Vagina (tissue), 2 donors: ENCODE measurements around the gene SLC13A1. TPM values are rescaled to one million over a fixed set of nuclear protein-coding genes. Genes with fewer than 3 reads are reported as not detected.

Experiments used
- DNase-seq, 2 donors: peaks; one replicate each; pipeline ENCODE4 v3.0.0-alpha.2; 2017; ENCODE audit errors: extremely low spot score in 2 of 2
- H3K27ac ChIP-seq: fragments of 200-600 bp; sonication (generic); one replicate; pipeline ENCODE4 v1.5.1; 2019
- H3K27me3 ChIP-seq: fragments of 200-600 bp; sonication (generic); one replicate; pipeline ENCODE4 v1.5.1; 2019
- H3K36me3 ChIP-seq, 2 donors: fragments of 200-600 bp; sonication (generic); one replicate each; pipeline ENCODE4 v1.5.1; 2017 to 2019
- H3K4me1 ChIP-seq: fragments of 200-600 bp; sonication (generic); one replicate; pipeline ENCODE4 v1.5.1; 2019
- H3K4me3 ChIP-seq, 2 donors: fragments of 200-600 bp; sonication (generic); 1 replicate in 1 of 2; 2 replicates in 1 of 2; pipeline ENCODE4 v1.5.1; 2016 to 2019
- H3K9me3 ChIP-seq: fragments of 200-600 bp; sonication (generic); one replicate; pipeline ENCODE4 v1.5.1; 2019
- CTCF ChIP-seq, 3 experiments: fragments of 450-650 bp in 2 of 3; fragments of 200-600 bp in 1 of 3; sonication (generic) in 1 of 3; IDR thresholded peaks; one replicate each; pipeline ENCODE4 v1.5.1; 2017 to 2019; ENCODE audit warnings: antibody characterized with exemption in 3 of 3, mild to moderate bottlenecking in 2 of 3, moderate library complexity in 2 of 3
- POLR2A ChIP-seq, 2 donors: fragments of 450-650 bp; IDR thresholded peaks; one replicate each; pipeline ENCODE4 v1.6.1; 2017; ENCODE audit warnings: antibody characterized with exemption in 2 of 2, mild to moderate bottlenecking in 2 of 2, moderate library complexity in 2 of 2
- POLR2AphosphoS5 ChIP-seq, 2 donors: sonication (generic); formaldehyde crosslinking; IDR thresholded peaks; one replicate each; pipeline ENCODE4 v1.9.0; 2017; ENCODE audit warnings: antibody characterized with exemption in 2 of 2, mild to moderate bottlenecking in 2 of 2, low read depth in 1 of 2; ENCODE audit not compliant: insufficient read depth in 1 of 2
- intact Hi-C: fragments of 100-400 bp; cut with DNase I; formaldehyde crosslinking; loops from one replicate; pipeline ENCODE4 v1.15.1; 2023
- total RNA-seq: library from RNA; depleted of rRNA; stranded (reverse); fragments of >200 nt; gene quantifications from one replicate; pipeline ENCODE4 v1.2.3, GENCODE V29; 2016

SLC13A1 gene
- total RNA-seq, 1 donor from 2014 or later = not detected

- Histone ChIP-seq H3K27ac (no peak overlapping the region), H3K4me1 (no peaks in the 10 kb centered on the region), H3K36me3 (no peaks in the 10 kb centered on the region), H3K9me3 (no peaks in the 10 kb centered on the region), H3K4me3 (no peak overlapping the region), H3K27me3 (no peaks in the 10 kb centered on the region)
- TF ChIP-seq POLR2AphosphoS5 (IDR thresholded peaks at IDR 0.05; ENCODE audit: insufficient read depth in 1 of 2, low read depth in 1 of 2) = no peak
- no peak for TF ChIP-seq POLR2A (IDR thresholded peaks at IDR 0.05)
- TF ChIP-seq CTCF (IDR thresholded peaks at IDR 0.05) = no peak
- intact Hi-C loops = no loop called here
- no peak for DNase-seq
These were observed 73.6 kb downstream of the SLC13A1 start for GRCh38 chr7:123126171-123126570.

- H3K36me3 ChIP-seq = no peaks in the 10 kb centered on the region
- H3K27ac ChIP-seq = no peak overlapping the region
- H3K4me3 ChIP-seq = no peak overlapping the region
- intact Hi-C loops = no loop called here
- no peak for DNase-seq
- H3K27me3 ChIP-seq = no peaks in the 10 kb centered on the region
- no peak for TF ChIP-seq POLR2A (IDR thresholded peaks at IDR 0.05)
- no peak for TF ChIP-seq CTCF (IDR thresholded peaks at IDR 0.05)
- no peak for TF ChIP-seq POLR2AphosphoS5 (IDR thresholded peaks at IDR 0.05; ENCODE audit: insufficient read depth in 1 of 2, low read depth in 1 of 2)
- H3K9me3 ChIP-seq = no peaks in the 10 kb centered on the region
- H3K4me1 ChIP-seq = no peaks in the 10 kb centered on the region
These were observed 74.5 kb downstream of the SLC13A1 start for GRCh38 chr7:123125231-123125630.

GRCh38 chr7:123122916-123123315, 76.9 kb downstream of the SLC13A1 start:
- Histone ChIP-seq H3K27me3 (no peaks in the 10 kb centered on the region), H3K9me3 (no peaks in the 10 kb centered on the region), H3K27ac (no peak overlapping the region), H3K4me1 (no peaks in the 10 kb centered on the region), H3K4me3 (no peak overlapping the region), H3K36me3 (no peaks in the 10 kb centered on the region)
- intact Hi-C loops = no loop called here
- DNase-seq = no peak
- TF ChIP-seq POLR2A (IDR thresholded peaks at IDR 0.05) (no peak), POLR2AphosphoS5 (IDR thresholded peaks at IDR 0.05; ENCODE audit: insufficient read depth in 1 of 2, low read depth in 1 of 2) (no peak), CTCF (IDR thresholded peaks at IDR 0.05) (no peak)

DNA sequence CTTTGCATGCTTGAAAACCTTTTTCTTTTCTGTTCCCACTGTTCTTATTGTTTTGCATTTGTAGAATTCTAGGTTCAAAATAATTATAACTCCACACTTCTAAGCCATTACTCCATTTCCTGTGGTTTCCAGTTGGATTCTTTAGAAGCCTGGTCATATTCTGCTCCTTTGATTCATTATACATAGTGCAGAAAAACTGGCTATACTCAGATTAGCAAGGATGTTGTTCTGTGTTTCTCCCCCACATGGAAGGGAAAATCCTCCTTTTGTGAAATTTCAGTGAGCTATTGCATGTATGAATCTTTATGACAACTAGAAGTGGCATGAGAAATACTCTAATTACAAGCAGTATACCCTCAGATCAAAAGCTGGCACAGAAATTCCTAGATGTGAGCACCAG, 79.5 kb downstream of the SLC13A1 start:
- intact Hi-C loops = no loop called here
- Histone ChIP-seq H3K27me3 (no peaks in the 10 kb centered on the region), H3K36me3 (no peaks in the 10 kb centered on the region), H3K9me3 (no peaks in the 10 kb centered on the region), H3K27ac (no peak overlapping the region), H3K4me3 (no peak overlapping the region), H3K4me1 (no peaks in the 10 kb centered on the region)
- no peak for DNase-seq
- TF ChIP-seq CTCF (IDR thresholded peaks at IDR 0.05) (no peak), POLR2AphosphoS5 (IDR thresholded peaks at IDR 0.05; ENCODE audit: insufficient read depth in 1 of 2, low read depth in 1 of 2) (no peak), POLR2A (IDR thresholded peaks at IDR 0.05) (no peak)

- H3K9me3 ChIP-seq = no peaks in the 10 kb centered on the region
- DNase-seq = no peak
- TF ChIP-seq CTCF (IDR thresholded peaks at IDR 0.05) (no peak), POLR2A (IDR thresholded peaks at IDR 0.05) (no peak), POLR2AphosphoS5 (IDR thresholded peaks at IDR 0.05; ENCODE audit: insufficient read depth in 1 of 2, low read depth in 1 of 2) (no peak)
- no peak overlapping the region for H3K27ac ChIP-seq
- intact Hi-C loops = no loop called here
- H3K27me3 ChIP-seq = no peaks in the 10 kb centered on the region
- H3K36me3 ChIP-seq = no peaks in the 10 kb centered on the region
- H3K4me1 ChIP-seq = no peaks in the 10 kb centered on the region
- no peak overlapping the region for H3K4me3 ChIP-seq
These were observed 84.4 kb downstream of the SLC13A1 start for GRCh38 chr7:123115331-123115730.
